ENCODE results near the gene WTAP.

- TF ChIP-seq CTCF (IDR thresholded peaks at IDR 0.05; ENCODE audit: low read length) (no peak), EZH2 (optimal IDR thresholded peaks at IDR 0.05; ENCODE audit: low read depth, low read length) (no peak), EZH2phosphoT487 (IDR thresholded peaks at IDR 0.05; ENCODE audit: low read length) (no peak)
These were observed 62.3 kb downstream of the WTAP start, which contains the start of gene TCP1 for GRCh38 chr6:159789377-159790148.
